GM23338 (cell line): Measurements from ENCODE around the gene SPATA18.

Experiments used
- CREB1 ChIP-seq: fragments of 250-450 bp; sonication (Bioruptor Pico); IDR thresholded peaks from 2 replicates; pipeline ENCODE4 v1.5.0; 2020; ENCODE audit warnings: low read depth, mild to moderate bottlenecking, moderate library complexity
- EZH2 ChIP-seq: fragments of 200-600 bp; sonication (generic); IDR thresholded peaks from one replicate; pipeline ENCODE4 v1.8.0; 2017; ENCODE audit warnings: antibody characterized with exemption, mild to moderate bottlenecking, low read depth; ENCODE audit not compliant: unreplicated experiment
- EZH2phosphoT487 ChIP-seq: fragments of 200-600 bp; sonication (generic); IDR thresholded peaks from one replicate; pipeline ENCODE4 v1.8.1; 2018; ENCODE audit warnings: antibody characterized with exemption; ENCODE audit not compliant: unreplicated experiment
- POLR2AphosphoS5 ChIP-seq: IDR thresholded peaks from 2 replicates; pipeline ENCODE4 v1.6.1; 2016; ENCODE audit warnings: antibody characterized with exemption, low read depth
- STAT1 ChIP-seq: IDR thresholded peaks from one replicate; pipeline ENCODE4 v1.6.1; 2016; ENCODE audit warnings: antibody characterized with exemption; ENCODE audit not compliant: unreplicated experiment
- ZNF331 ChIP-seq: fragments of 250-450 bp; sonication (Bioruptor Pico); IDR thresholded peaks from 2 replicates; pipeline ENCODE4 v1.5.0; 2020; ENCODE audit warnings: low read depth, mild to moderate bottlenecking, moderate library complexity
- TF ChIP-seq, protein P1 (sequence below), 2 experiments: fragments of 200-600 bp in 1 of 2; sonication (generic) in 1 of 2; conservative IDR thresholded peaks; 2 replicates each; pipeline versions ENCODE4 v1.5.1 to v1.6.1; 2016 to 2017; ENCODE audit warnings: antibody characterized with exemption in 2 of 2, low read depth in 2 of 2, mild to moderate bottlenecking in 2 of 2, moderate library complexity in 1 of 2
- TF ChIP-seq, protein P2 (sequence below): IDR thresholded peaks from one replicate; pipeline ENCODE4 v1.6.1; 2018; ENCODE audit warnings: antibody characterized with exemption; ENCODE audit not compliant: unreplicated experiment
- TF ChIP-seq, protein P3 (sequence below): IDR thresholded peaks from 2 replicates; pipeline ENCODE4 v1.6.1; 2016; ENCODE audit warnings: antibody characterized with exemption

DNA sequence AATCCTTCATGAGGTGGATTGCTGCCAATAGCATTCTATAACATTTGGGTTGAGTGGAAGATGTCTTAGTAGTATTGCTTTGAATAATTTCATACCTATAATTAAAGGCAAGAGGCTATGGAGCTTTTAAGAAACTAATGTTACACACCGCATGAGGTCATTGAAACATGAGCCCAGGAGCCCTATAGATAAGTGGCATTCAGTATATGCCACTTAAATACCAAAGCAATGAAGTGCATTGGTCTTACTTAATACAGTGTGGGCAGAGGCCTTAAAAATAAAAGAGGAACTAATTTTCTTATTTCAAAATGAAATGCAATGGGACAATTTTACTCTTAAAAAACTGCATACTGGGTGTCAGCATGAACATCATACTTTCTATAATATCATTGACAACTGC, 47.5 kb downstream of the SPATA18 start:
- TF ChIP-seq, protein P1, sequence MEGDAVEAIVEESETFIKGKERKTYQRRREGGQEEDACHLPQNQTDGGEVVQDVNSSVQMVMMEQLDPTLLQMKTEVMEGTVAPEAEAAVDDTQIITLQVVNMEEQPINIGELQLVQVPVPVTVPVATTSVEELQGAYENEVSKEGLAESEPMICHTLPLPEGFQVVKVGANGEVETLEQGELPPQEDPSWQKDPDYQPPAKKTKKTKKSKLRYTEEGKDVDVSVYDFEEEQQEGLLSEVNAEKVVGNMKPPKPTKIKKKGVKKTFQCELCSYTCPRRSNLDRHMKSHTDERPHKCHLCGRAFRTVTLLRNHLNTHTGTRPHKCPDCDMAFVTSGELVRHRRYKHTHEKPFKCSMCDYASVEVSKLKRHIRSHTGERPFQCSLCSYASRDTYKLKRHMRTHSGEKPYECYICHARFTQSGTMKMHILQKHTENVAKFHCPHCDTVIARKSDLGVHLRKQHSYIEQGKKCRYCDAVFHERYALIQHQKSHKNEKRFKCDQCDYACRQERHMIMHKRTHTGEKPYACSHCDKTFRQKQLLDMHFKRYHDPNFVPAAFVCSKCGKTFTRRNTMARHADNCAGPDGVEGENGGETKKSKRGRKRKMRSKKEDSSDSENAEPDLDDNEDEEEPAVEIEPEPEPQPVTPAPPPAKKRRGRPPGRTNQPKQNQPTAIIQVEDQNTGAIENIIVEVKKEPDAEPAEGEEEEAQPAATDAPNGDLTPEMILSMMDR (conservative IDR thresholded peaks at IDR 0.05; ENCODE audit: low read depth in 2 of 2) = no peak
- TF ChIP-seq EZH2 (no peak), STAT1 (no peak), ZNF331 (CRISPR knock-in tag) (no peak), POLR2AphosphoS5 (no peak), CREB1 (no peak), EZH2phosphoT487 (no peak)
- TF ChIP-seq, protein P2, sequence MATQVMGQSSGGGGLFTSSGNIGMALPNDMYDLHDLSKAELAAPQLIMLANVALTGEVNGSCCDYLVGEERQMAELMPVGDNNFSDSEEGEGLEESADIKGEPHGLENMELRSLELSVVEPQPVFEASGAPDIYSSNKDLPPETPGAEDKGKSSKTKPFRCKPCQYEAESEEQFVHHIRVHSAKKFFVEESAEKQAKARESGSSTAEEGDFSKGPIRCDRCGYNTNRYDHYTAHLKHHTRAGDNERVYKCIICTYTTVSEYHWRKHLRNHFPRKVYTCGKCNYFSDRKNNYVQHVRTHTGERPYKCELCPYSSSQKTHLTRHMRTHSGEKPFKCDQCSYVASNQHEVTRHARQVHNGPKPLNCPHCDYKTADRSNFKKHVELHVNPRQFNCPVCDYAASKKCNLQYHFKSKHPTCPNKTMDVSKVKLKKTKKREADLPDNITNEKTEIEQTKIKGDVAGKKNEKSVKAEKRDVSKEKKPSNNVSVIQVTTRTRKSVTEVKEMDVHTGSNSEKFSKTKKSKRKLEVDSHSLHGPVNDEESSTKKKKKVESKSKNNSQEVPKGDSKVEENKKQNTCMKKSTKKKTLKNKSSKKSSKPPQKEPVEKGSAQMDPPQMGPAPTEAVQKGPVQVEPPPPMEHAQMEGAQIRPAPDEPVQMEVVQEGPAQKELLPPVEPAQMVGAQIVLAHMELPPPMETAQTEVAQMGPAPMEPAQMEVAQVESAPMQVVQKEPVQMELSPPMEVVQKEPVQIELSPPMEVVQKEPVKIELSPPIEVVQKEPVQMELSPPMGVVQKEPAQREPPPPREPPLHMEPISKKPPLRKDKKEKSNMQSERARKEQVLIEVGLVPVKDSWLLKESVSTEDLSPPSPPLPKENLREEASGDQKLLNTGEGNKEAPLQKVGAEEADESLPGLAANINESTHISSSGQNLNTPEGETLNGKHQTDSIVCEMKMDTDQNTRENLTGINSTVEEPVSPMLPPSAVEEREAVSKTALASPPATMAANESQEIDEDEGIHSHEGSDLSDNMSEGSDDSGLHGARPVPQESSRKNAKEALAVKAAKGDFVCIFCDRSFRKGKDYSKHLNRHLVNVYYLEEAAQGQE = no peak
- TF ChIP-seq, protein P3, sequence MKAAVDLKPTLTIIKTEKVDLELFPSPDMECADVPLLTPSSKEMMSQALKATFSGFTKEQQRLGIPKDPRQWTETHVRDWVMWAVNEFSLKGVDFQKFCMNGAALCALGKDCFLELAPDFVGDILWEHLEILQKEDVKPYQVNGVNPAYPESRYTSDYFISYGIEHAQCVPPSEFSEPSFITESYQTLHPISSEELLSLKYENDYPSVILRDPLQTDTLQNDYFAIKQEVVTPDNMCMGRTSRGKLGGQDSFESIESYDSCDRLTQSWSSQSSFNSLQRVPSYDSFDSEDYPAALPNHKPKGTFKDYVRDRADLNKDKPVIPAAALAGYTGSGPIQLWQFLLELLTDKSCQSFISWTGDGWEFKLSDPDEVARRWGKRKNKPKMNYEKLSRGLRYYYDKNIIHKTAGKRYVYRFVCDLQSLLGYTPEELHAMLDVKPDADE = no peak
